Hepatocyte (in vitro differentiated cells): Measurements from ENCODE around the gene GPR35. TPM values are rescaled to one million over a fixed set of nuclear protein-coding genes. Genes with fewer than 3 reads are reported as not detected.

Source experiments
- DNase-seq: peaks from one replicate; pipeline ENCODE4 v3.0.0-alpha.2; 2016; ENCODE audit warnings: low spot score
- H2AFZ ChIP-seq: fragments of 200-600 bp; sonication (generic); 2 replicates; pipeline ENCODE4 v1.6.0; 2016; ENCODE audit warnings: antibody characterized with exemption, mild to moderate bottlenecking
- H3K27ac ChIP-seq: fragments of 200-600 bp; sonication (generic); 2 replicates; pipeline ENCODE4 v1.5.1; 2016; ENCODE audit warnings: mild to moderate bottlenecking
- H3K27me3 ChIP-seq: fragments of 200-600 bp; sonication (generic); 2 replicates; pipeline ENCODE4 v1.6.1; 2016
- H3K36me3 ChIP-seq: fragments of 200-600 bp; sonication (generic); replicated peaks from 2 replicates; pipeline ENCODE4 v1.5.1; 2016; ENCODE audit warnings: low read depth; ENCODE audit not compliant: insufficient read depth
- H3K4me1 ChIP-seq: fragments of 200-600 bp; sonication (generic); 2 replicates; pipeline ENCODE4 v1.5.1; 2016; ENCODE audit warnings: mild to moderate bottlenecking, moderate library complexity; ENCODE audit not compliant: insufficient read depth
- H3K4me2 ChIP-seq: fragments of 200-600 bp; sonication (generic); 2 replicates; pipeline ENCODE4 v1.6.0; 2016
- H3K4me3 ChIP-seq: fragments of 200-600 bp; sonication (generic); 2 replicates; pipeline ENCODE4 v1.5.1; 2016; ENCODE audit warnings: mild to moderate bottlenecking
- H3K79me2 ChIP-seq: fragments of 200-600 bp; sonication (generic); 2 replicates; pipeline ENCODE4 v1.6.0; 2017; ENCODE audit warnings: mild to moderate bottlenecking
- H3K9me2 ChIP-seq: fragments of 200-600 bp; sonication (generic); replicated peaks from 2 replicates; pipeline ENCODE4 v1.6.0; 2017; ENCODE audit warnings: mild to moderate bottlenecking; ENCODE audit not compliant: insufficient read depth
- H3K9me3 ChIP-seq: fragments of 200-600 bp; sonication (generic); 2 replicates; pipeline ENCODE4 v1.5.1; 2016; ENCODE audit warnings: low read depth, mild to moderate bottlenecking
- H4K20me1 ChIP-seq: fragments of 200-600 bp; sonication (generic); 2 replicates; pipeline ENCODE4 v1.6.0; 2016; ENCODE audit warnings: mild to moderate bottlenecking; ENCODE audit not compliant: insufficient read depth, poor library complexity, severe bottlenecking
- CTCF ChIP-seq: fragments of 200-600 bp; sonication (generic); IDR thresholded peaks from 2 replicates; pipeline ENCODE4 v1.5.1; 2016; ENCODE audit warnings: antibody characterized with exemption, mild to moderate bottlenecking; ENCODE audit not compliant: poor library complexity
- EZH2 ChIP-seq: fragments of 200-600 bp; sonication (generic); IDR thresholded peaks from 2 replicates; pipeline ENCODE4 v1.6.1; 2016; ENCODE audit warnings: antibody characterized with exemption, mild to moderate bottlenecking, borderline replicate concordance
- EZH2phosphoT487 ChIP-seq: fragments of 200-600 bp; sonication (generic); IDR thresholded peaks from one replicate; pipeline ENCODE4 v1.6.1; 2018; ENCODE audit warnings: antibody characterized with exemption, mild to moderate bottlenecking, low read depth, moderate library complexity; ENCODE audit not compliant: unreplicated experiment, severe bottlenecking
- WGBS: methylation state at CpG from one replicate; pipeline ENCODE4 v1.1.6; 2016; ENCODE audit warnings: low lambda C conversion rate; ENCODE audit errors: missing lambda C conversion rate; 5-methylcytosine and 5-hydroxymethylcytosine counted together
- polyA plus RNA-seq: library from polyadenylated mRNA; unstranded; fragments of >200 nt; fragmentation: Nextera tagmentation; extraction: Ambion mirVana; gene quantifications from 2 replicates; pipeline ENCODE4 v1.2.1, GENCODE V29; 2016
- total RNA-seq: library from RNA; depleted of rRNA; stranded (reverse); fragments of >200 nt; gene quantifications from 2 replicates; pipeline ENCODE4 v1.2.3, GENCODE V29; 2014

The GPR35 gene
- total RNA-seq (14.7 and 17.3 TPM in 2 replicates), polyA plus RNA-seq (10.1 and 10.5 TPM in 2 replicates)

DNA sequence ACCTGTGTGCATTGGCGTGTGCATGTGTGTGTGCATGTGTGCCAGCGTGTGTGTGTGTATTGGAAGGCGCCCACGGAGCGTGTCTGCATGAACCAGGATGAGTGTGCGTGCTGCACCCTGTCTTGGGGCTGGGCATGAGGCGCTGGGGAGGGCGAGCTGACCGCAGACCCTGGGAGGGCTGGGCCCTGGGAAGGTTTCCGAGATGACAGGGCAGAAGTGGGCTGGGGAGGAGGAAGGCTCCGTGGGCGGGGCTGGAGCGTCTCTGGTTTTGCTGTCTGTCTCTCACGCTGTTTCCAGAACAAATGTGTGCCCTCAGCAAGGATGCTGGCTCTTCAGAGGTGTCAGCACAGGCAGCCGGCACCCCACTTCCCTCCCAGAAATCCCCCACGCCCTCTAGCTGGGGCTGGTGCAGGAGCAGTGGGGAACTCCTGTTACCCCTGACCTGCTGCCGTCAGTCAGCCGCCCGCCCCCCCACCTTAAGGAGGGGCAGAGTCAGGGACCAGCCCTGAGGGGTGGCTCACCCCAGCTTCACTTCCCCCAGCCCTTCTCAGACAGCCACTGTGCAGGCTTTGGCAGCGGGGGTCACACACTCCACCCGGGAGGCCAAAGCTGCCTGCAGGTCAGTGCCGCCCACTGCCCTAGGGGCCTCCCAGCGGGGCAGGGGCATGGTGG is at the start of gene GPR35:
TSS of gene GPR35 (plus strand) at position 531 of the 672 bp plus-strand sequence. CDS start 4,473 bp downstream, outside the sequence.
- WGBS, result 66% methylated on average over 13 of the region's 23 CpGs
- no peaks in the 10 kb centered on the region for H3K9me2 ChIP-seq
- no peak within 1 kb of the TSS for H3K4me3 ChIP-seq
- DNase-seq, result peak; percentile 38
- no peaks in the 10 kb centered on the region for H3K27me3 ChIP-seq
- H3K4me2 ChIP-seq, result no peak within 1 kb of the TSS
- H4K20me1 ChIP-seq, result no peaks in the 10 kb centered on the region
- H3K27ac ChIP-seq, result no peak within 1 kb of the TSS
- no peaks in the 10 kb centered on the region for H3K79me2 ChIP-seq
- peaks cover 4% of the 10 kb centered on the region for H3K4me1 ChIP-seq
- H3K9me3 ChIP-seq, result no peaks in the 10 kb centered on the region
- TF ChIP-seq EZH2phosphoT487 (no peak), CTCF (no peak)
- H3K36me3 ChIP-seq, result no peaks in the 10 kb centered on the region
- H2AFZ ChIP-seq, result no peak within 1 kb of the TSS

GRCh38 chr2:240576036-240576435 is 49.2 kb upstream of the GPR35 start:
- H3K9me3 ChIP-seq, result no peaks in the 10 kb centered on the region
- no peak for DNase-seq
- TF ChIP-seq EZH2phosphoT487, result no peak
- no peak for TF ChIP-seq EZH2
- H3K79me2 ChIP-seq, result peaks cover 15% of the 10 kb centered on the region
- H4K20me1 ChIP-seq, result peaks cover 3% of the 10 kb centered on the region
- 79% methylated on average over 6 of the region's 6 CpGs for WGBS
- H3K27ac ChIP-seq, result no peak overlapping the region
- no peaks in the 10 kb centered on the region for H3K27me3 ChIP-seq
- H2AFZ ChIP-seq, result no peak overlapping the region
- H3K4me2 ChIP-seq, result no peak overlapping the region
- H3K9me2 ChIP-seq, result no peaks in the 10 kb centered on the region
- peaks cover 22% of the 10 kb centered on the region for H3K4me1 ChIP-seq
- H3K36me3 ChIP-seq, result no peaks in the 10 kb centered on the region
- H3K4me3 ChIP-seq, result no peak overlapping the region

GRCh38 chr2:240576436-240577205 is 48.7 kb upstream of the GPR35 start:
- H2AFZ ChIP-seq, result no peak overlapping the region
- TF ChIP-seq CTCF (no peak), EZH2phosphoT487 (no peak), EZH2 (no peak)
- H3K4me3 ChIP-seq, result no peak overlapping the region
- H3K27me3 ChIP-seq, result no peaks in the 10 kb centered on the region
- no peak overlapping the region for H3K27ac ChIP-seq
- no peak for DNase-seq
- H3K36me3 ChIP-seq, result no peaks in the 10 kb centered on the region
- H3K79me2 ChIP-seq, result peaks cover 18% of the 10 kb centered on the region
- H3K9me3 ChIP-seq, result no peaks in the 10 kb centered on the region
- H3K4me2 ChIP-seq, result no peak overlapping the region
- no peaks in the 10 kb centered on the region for H3K9me2 ChIP-seq
- H3K4me1 ChIP-seq, result peaks cover 22% of the 10 kb centered on the region
- peaks cover 3% of the 10 kb centered on the region for H4K20me1 ChIP-seq
- 96% methylated on average over 32 of the region's 32 CpGs for WGBS
